22Rv1 (cell line): Measurements from ENCODE around the gene TXNDC15.
"Not testable (repeated sequence)": the region's sequence is repeated elsewhere in the genome, so short reads cannot be mapped to it uniquely, and the experiment has no call there.

ENCODE experiments used
- H3K27ac ChIP-seq: fragments of 450-650 bp; 2 replicates; pipeline ENCODE4 v1.5.1; 2017
- CTCF ChIP-seq: fragments of 450-650 bp; IDR thresholded peaks from 2 replicates; pipeline ENCODE4 v1.5.1; 2017; ENCODE audit warnings: mild to moderate bottlenecking
- ZFX ChIP-seq: fragments of 450-650 bp; IDR thresholded peaks from 2 replicates; pipeline ENCODE4 v1.6.1; 2017; ENCODE audit warnings: antibody characterized with exemption, borderline replicate concordance

TXNDC15 gene

GRCh38 chr5:134844252-134844651, 29.9 kb upstream of the TXNDC15 start:
- TF ChIP-seq ZFX (no peak), CTCF (no peak)

DNA sequence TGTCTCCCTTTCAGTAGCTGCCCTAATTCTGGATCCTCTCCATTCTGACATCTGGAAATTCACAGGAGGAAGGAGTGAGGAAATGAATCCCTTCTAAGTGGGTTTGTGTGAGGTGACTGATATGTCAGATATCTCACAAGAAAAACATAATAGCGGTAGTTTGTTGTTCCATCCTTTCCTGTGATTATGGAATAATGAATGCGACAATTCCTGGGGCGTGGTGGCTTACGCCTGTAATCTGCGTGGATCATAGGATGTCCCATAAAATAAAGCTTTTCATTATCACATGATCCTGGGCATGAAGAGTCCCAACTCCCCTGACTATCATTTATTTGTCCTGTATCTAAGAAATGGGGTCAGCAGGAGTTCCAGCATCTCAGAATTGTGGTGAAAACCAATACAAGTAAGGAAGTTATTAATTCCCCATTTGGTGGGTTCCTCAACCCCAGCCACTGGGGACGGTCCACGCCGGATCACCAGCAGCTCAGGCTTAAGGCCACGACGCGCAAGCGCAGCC, 28.8 kb upstream of the TXNDC15 start:
- TF ChIP-seq ZFX = no peak
- TF ChIP-seq CTCF = no peak
- peak overlapping the region; percentile 90 for H3K27ac ChIP-seq

More at GRCh38 chr5:134844252-134844651, 29.9 kb upstream of the TXNDC15 start:
- H3K27ac ChIP-seq = peak overlapping the region; percentile 90

- no peak for TF ChIP-seq ZFX
- no peak for TF ChIP-seq CTCF
Observed at GRCh38 chr5:134845852-134846640, 28.1 kb upstream of the TXNDC15 start, which contains the start of gene C5orf24. TSS of gene C5orf24 (plus strand) at chr5:134845968. CDS start at chr5:134854901, 8,933 bp downstream.

DNA sequence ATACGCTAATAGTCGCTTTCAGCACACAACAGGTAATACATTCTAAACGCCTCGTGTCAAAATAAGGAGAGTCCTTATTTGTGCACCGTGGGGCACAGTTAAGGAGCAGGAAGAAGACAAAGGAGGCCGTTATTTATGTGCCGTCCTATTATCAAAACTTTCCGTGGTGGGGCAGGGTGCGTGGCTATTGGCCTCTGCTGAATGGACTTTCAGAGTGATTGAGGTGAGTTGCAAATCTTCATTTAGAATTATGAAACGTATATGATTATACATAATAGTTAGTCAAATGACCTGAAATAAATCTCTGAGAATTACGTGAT, 27.6 kb upstream of the TXNDC15 start:
- TF ChIP-seq ZFX (no peak), CTCF (no peak)
- peak overlapping the region; percentile 90 for H3K27ac ChIP-seq

More at GRCh38 chr5:134845852-134846640, 28.1 kb upstream of the TXNDC15 start, which contains the start of gene C5orf24:
- peak within 1 kb of the TSS; percentile 90 for H3K27ac ChIP-seq

- peak overlapping the region; percentile 30; the same call in 1 of the 2 replicates for H3K27ac ChIP-seq
Observed at GRCh38 chr5:134849434-134849933, 24.7 kb upstream of the TXNDC15 start.

DNA sequence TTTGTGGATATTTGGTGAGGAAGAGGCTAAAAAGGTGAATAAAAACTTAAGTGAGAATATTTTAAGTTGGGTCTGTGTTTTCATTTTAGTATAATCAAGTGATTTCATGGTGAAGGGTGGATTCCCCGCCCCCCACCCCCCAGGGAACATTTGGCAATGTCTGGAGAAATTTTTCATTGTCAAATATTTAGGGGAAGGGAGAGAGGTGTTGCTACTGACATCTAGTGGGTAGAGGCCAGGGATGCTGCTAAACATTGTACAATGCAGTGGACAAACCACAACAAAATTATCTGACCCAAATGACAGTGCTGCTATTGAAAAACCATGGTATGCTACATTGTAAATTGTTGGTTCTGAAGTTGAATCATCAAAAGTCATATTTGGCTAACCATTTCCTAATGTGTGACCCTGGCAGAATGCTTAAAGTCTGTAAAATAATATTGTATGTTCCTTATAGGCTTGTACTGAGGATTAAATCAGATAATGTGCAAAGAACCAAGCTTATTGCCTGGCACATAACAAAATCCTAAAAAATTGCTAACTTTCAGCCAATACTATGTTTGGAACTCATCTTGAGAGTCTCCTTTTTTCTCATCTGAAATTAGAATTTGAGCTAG, 22.8 kb upstream of the TXNDC15 start:
- no peak overlapping the region for H3K27ac ChIP-seq
- no peak for TF ChIP-seq ZFX
- peak; percentile 64 for TF ChIP-seq CTCF

DNA sequence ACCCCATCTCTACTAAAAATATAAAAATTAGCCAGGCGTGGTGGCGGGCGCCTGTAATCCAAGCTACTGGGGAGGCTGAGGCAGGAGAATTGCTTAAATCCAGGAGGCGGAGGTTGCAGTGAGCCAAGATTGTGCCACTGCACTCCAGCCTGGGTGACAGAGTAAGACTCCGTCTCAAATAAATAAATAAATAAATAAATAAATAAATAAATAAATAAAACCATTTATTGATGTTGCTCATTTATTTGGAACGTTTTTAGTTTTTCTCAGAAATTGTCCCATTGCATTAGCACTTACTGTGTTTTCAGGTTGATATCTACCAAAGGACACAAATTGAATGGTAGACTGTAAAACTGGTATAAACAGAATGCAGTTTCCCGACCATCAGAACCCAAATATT, 17.7 kb upstream of the TXNDC15 start:
- H3K27ac ChIP-seq = not testable (repeated sequence)

DNA sequence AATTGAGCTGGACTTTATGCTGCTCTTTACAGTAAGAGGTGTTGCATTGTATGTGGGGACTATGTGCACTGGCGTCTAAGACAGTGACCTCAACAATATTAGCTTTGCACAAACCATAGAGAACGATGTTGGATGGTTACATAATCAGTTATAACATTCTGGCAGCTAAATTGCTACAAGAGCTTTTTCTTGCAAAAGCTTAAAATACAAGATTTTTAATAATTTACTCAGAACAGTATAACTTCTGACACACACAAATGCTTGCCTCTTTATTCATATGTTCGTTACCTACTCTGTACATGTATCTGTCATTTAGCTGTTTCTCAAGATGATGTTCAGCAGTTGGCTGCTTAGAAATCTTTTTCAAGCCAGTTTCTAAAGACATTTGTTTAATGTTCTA, 16.8 kb upstream of the TXNDC15 start:
- H3K27ac ChIP-seq = no peak overlapping the region
- no peak for TF ChIP-seq CTCF
- TF ChIP-seq ZFX = no peak
